Keratinocyte (primary cell): Measurements from ENCODE around the gene OPN1MW2.
"Not testable (repeated sequence)": the region's sequence is repeated elsewhere in the genome, so short reads cannot be mapped to it uniquely, and the experiment has no call there.

Experiments used
- CTCF ChIP-seq, 3 experiments: IDR thresholded peaks in 1 of 3; conservative IDR thresholded peaks in 1 of 3; optimal IDR thresholded peaks in 1 of 3; 2 replicates in 2 of 3; 3 replicates in 1 of 3; pipeline versions ENCODE3 to v1.5.1; 2011; ENCODE audit warnings: low read length in 3 of 3, mild to moderate bottlenecking in 3 of 3, moderate library complexity in 2 of 3, control low read depth in 1 of 3, inconsistent platforms in 1 of 3; ENCODE audit not compliant: insufficient read depth in 2 of 3; ENCODE audit errors: extremely low read depth in 1 of 3
- EZH2 ChIP-seq: IDR thresholded peaks from one replicate; pipeline ENCODE4 v1.6.1; 2012; ENCODE audit warnings: inconsistent platforms, mild to moderate bottlenecking, low read length, moderate library complexity

- not testable (repeated sequence) for TF ChIP-seq CTCF (optimal IDR thresholded peaks at IDR 0.05 in 1 of 3, IDR thresholded peaks at IDR 0.05 in 1 of 3, conservative IDR thresholded peaks at IDR 0.05 in 1 of 3; ENCODE audit: extremely low read depth in 1 of 3, insufficient read depth in 2 of 3, low read length in 3 of 3); EZH2
Measured at GRCh38 chrX:154194316-154194715, 25.2 kb upstream of the OPN1MW2 start.
